ENCODE data around the gene THAP7.
A peak's percentile ranks its signal among the peaks of the same experiment; 100 is the strongest.
"Not testable (repeated sequence)": the region's sequence is repeated elsewhere in the genome, so short reads cannot be mapped to it uniquely, and the experiment has no call there.

Gene THAP7

GRCh38 chr22:20978419-20978818 is 23.5 kb downstream of the THAP7 start:
- no peak for DNase-seq (ENCODE audit: low spot score)

GRCh38 chr22:20977516-20978170 is 24.3 kb downstream of the THAP7 start:
- DNase-seq (ENCODE audit: low spot score) = peak; percentile 93

- no peak for DNase-seq (ENCODE audit: low spot score)
These were observed 24.9 kb downstream of the THAP7 start for GRCh38 chr22:20977019-20977418.

- DNase-seq (ENCODE audit: low spot score) = no peak
These were observed 25.5 kb downstream of the THAP7 start for GRCh38 chr22:20976291-20976877.

GRCh38 chr22:20975541-20976290 is 26.2 kb downstream of the THAP7 start:
- DNase-seq (ENCODE audit: low spot score) = no peak

- DNase-seq (ENCODE audit: low spot score) = no peak
These were observed 27.5 kb downstream of the THAP7 start for GRCh38 chr22:20974336-20974955.

- no peak for DNase-seq (ENCODE audit: low spot score)
These were observed 28.2 kb downstream of the THAP7 start for GRCh38 chr22:20973634-20974286.

- DNase-seq (ENCODE audit: low spot score) = no peak
These were observed 28.9 kb downstream of the THAP7 start for GRCh38 chr22:20972933-20973577.

GRCh38 chr22:20972014-20972694 is 29.8 kb downstream of the THAP7 start:
- not testable (repeated sequence) for DNase-seq (ENCODE audit: low spot score)

GRCh38 chr22:20970939-20971657 is 30.8 kb downstream of the THAP7 start:
- DNase-seq (ENCODE audit: low spot score) = no peak

- no peak for DNase-seq (ENCODE audit: low spot score)
These were observed 33.5 kb downstream of the THAP7 start for GRCh38 chr22:20968281-20968977.

GRCh38 chr22:20967697-20968211 is 34.2 kb downstream of the THAP7 start:
- DNase-seq (ENCODE audit: low spot score) = no peak

GRCh38 chr22:20966883-20967696 is 34.8 kb downstream of the THAP7 start, which contains the start of gene AIFM3:
Gene AIFM3 (plus strand): TSS chr22:20967255. CDS start chr22:20967945, 690 bp downstream.
- DNase-seq (ENCODE audit: low spot score) = no peak

- DNase-seq (ENCODE audit: low spot score) = peak; percentile 56
These were observed 35.7 kb downstream of the THAP7 start for GRCh38 chr22:20965888-20966855.

- DNase-seq (ENCODE audit: low spot score) = no peak
These were observed 36.6 kb downstream of the THAP7 start for GRCh38 chr22:20965104-20965887.

- DNase-seq (ENCODE audit: low spot score) = no peak
These were observed 37.2 kb downstream of the THAP7 start for GRCh38 chr22:20964799-20965103.

All from SW480 (cell line).